Caco-2 (cell line): ENCODE measurements around the gene FAM124A. TPM values are rescaled to one million over a fixed set of nuclear protein-coding genes. Genes with fewer than 3 reads are reported as not detected.

Source experiments
- BruUV-seq: library from RNA; stranded (reverse); fragments of 400-500 nt; replicated peaks from 2 replicates; lab custom pipeline; 2021; lab: Mats Ljungman, UMichigan
- CTCF ChIA-PET: fragments of 300-600 bp; sonication (Branson Sonifier 250); formaldehyde crosslinking; loops from one replicate; lab custom pipeline; 2022; ENCODE audit warnings: antibody characterized with exemption; lab: Charles Lee
- POLR2A ChIA-PET: fragments of 300-600 bp; sonication (Branson Sonifier 250); formaldehyde crosslinking; loops from one replicate; lab custom pipeline; 2022; ENCODE audit warnings: antibody characterized with exemption; lab: Charles Lee
- DNase-seq, 2 experiments: peaks; one replicate each; pipeline versions ENCODE4 v3.0.0 to v3.0.0-alpha.2; 2020 to 2022
- H3K27me3 ChIP-seq: replicated peaks from 2 replicates; pipeline ENCODE4 v1.6.0; 2011; ENCODE audit warnings: low read length; ENCODE audit not compliant: control insufficient read depth, insufficient read depth
- H3K36me3 ChIP-seq: 2 replicates; pipeline ENCODE4 v1.5.1; 2011; ENCODE audit warnings: low read length; ENCODE audit not compliant: control insufficient read depth, insufficient read depth
- H3K4me1 ChIP-seq: fragments of 250-450 bp; sonication (Bioruptor Pico); 2 replicates; pipeline ENCODE4 v1.5.1; 2020; ENCODE audit warnings: mild to moderate bottlenecking
- H3K4me3 ChIP-seq: 2 replicates; pipeline ENCODE4 v1.5.1; 2011; ENCODE audit warnings: low read depth, mild to moderate bottlenecking, control low read depth, low read length
- H3K9me3 ChIP-seq: fragments of 250-450 bp; sonication (Bioruptor Pico); 2 replicates; pipeline ENCODE4 v1.5.1; 2020; ENCODE audit warnings: mild to moderate bottlenecking, moderate library complexity
- H3K27ac Mint-ChIP-seq: one replicate; pipeline ENCODE4 v1.8.0; 2022; ENCODE audit warnings: mixed read lengths; ENCODE audit not compliant: unreplicated experiment
- H3K27me3 Mint-ChIP-seq: one replicate; pipeline ENCODE4 v1.8.0; 2022; ENCODE audit warnings: mixed read lengths; ENCODE audit not compliant: insufficient read depth, unreplicated experiment
- H3K36me3 Mint-ChIP-seq: one replicate; pipeline ENCODE4 v1.8.0; 2022; ENCODE audit warnings: mild to moderate bottlenecking, mixed read lengths; ENCODE audit not compliant: insufficient read depth, unreplicated experiment
- H3K4me1 Mint-ChIP-seq: one replicate; pipeline ENCODE4 v1.8.0; 2022; ENCODE audit warnings: low read depth, mixed read lengths; ENCODE audit not compliant: unreplicated experiment
- H3K4me3 Mint-ChIP-seq: one replicate; pipeline ENCODE4 v1.8.0; 2022; ENCODE audit warnings: mild to moderate bottlenecking, moderate library complexity, mixed read lengths; ENCODE audit not compliant: unreplicated experiment
- H3K9me3 Mint-ChIP-seq: one replicate; pipeline ENCODE4 v1.8.0; 2022; ENCODE audit warnings: mixed read lengths; ENCODE audit not compliant: unreplicated experiment
- CTCF ChIP-seq, 2 experiments: fragments of 200-600 bp in 1 of 2; IDR thresholded peaks; 1 replicate in 1 of 2; 2 replicates in 1 of 2; pipeline versions ENCODE4 v1.5.1 to v1.8.0; 2011 to 2022; ENCODE audit warnings: antibody characterized with exemption in 1 of 2, control low read depth in 1 of 2, inconsistent platforms in 1 of 2, low read depth in 1 of 2, low read length in 1 of 2, mild to moderate bottlenecking in 1 of 2, moderate library complexity in 1 of 2; ENCODE audit not compliant: insufficient read depth in 1 of 2, severe bottlenecking in 1 of 2, unreplicated experiment in 1 of 2
- intact Hi-C: fragments of 100-400 bp; cut with micrococcal nuclease; formaldehyde crosslinking; loops from one replicate; pipeline ENCODE4 v1.10.0; 2022; ENCODE audit not compliant: unreplicated experiment
- total RNA-seq: library from RNA; stranded (reverse); gene quantifications from 2 replicates; pipeline ENCODE4 v1.2.3, GENCODE V29; 2022

FAM124A gene
- total RNA-seq, 1 experiment from 2014 or later: 0.52 TPM

- Mint-ChIP-seq H3K4me1 (no peaks in the 10 kb centered on the region), H3K27me3 (no peaks in the 10 kb centered on the region), H3K4me3 (no peak overlapping the region), H3K9me3 (no peaks in the 10 kb centered on the region), H3K27ac (no peak overlapping the region), H3K36me3 (no peaks in the 10 kb centered on the region)
- H3K36me3 ChIP-seq: no peaks in the 10 kb centered on the region
- CTCF ChIA-PET: no interaction called here
- H3K27me3 ChIP-seq: peaks cover 1% of the 10 kb centered on the region; the same call in 1 of the 2 replicates
- no peaks in the 10 kb centered on the region for H3K4me1 ChIP-seq
- no TSS peak for BruUV-seq
- intact Hi-C loops: no loop called here
- TF ChIP-seq CTCF (IDR thresholded peaks at IDR 0.05; ENCODE audit: insufficient read depth in 1 of 2, low read depth in 1 of 2, low read length in 1 of 2, severe bottlenecking in 1 of 2, unreplicated experiment in 1 of 2): no peak
- POLR2A ChIA-PET: no interaction called here
- H3K9me3 ChIP-seq: no peaks in the 10 kb centered on the region
- no peak overlapping the region for H3K4me3 ChIP-seq
- DNase-seq: no peak
These were observed 21.6 kb downstream of the FAM124A start for GRCh38 chr13:51243832-51244231.

GRCh38 chr13:51244637-51245405, 22.6 kb downstream of the FAM124A start:
- Histone ChIP-seq H3K36me3 (no peaks in the 10 kb centered on the region), H3K9me3 (no peaks in the 10 kb centered on the region), H3K27me3 (peaks cover 1% of the 10 kb centered on the region; the same call in 1 of the 2 replicates), H3K4me3 (no peak overlapping the region), H3K4me1 (no peaks in the 10 kb centered on the region)
- ChIA-PET POLR2A (no interaction called here), CTCF (no interaction called here)
- BruUV-seq: TSS peak; percentile 69
- no peak overlapping the region for H3K4me3 Mint-ChIP-seq
- H3K27ac Mint-ChIP-seq: no peak overlapping the region
- no peaks in the 10 kb centered on the region for H3K4me1 Mint-ChIP-seq
- no peak for TF ChIP-seq CTCF (IDR thresholded peaks at IDR 0.05; ENCODE audit: insufficient read depth in 1 of 2, low read depth in 1 of 2, low read length in 1 of 2, severe bottlenecking in 1 of 2, unreplicated experiment in 1 of 2)
- no peaks in the 10 kb centered on the region for H3K36me3 Mint-ChIP-seq
- H3K27me3 Mint-ChIP-seq: no peaks in the 10 kb centered on the region
- DNase-seq: no peak
- H3K9me3 Mint-ChIP-seq: no peaks in the 10 kb centered on the region
- intact Hi-C loops: no loop called here

- Mint-ChIP-seq H3K27me3 (no peaks in the 10 kb centered on the region), H3K4me1 (no peaks in the 10 kb centered on the region), H3K4me3 (no peak overlapping the region), H3K9me3 (no peaks in the 10 kb centered on the region), H3K36me3 (no peaks in the 10 kb centered on the region), H3K27ac (no peak overlapping the region)
- ChIA-PET POLR2A (no interaction called here), CTCF (no interaction called here)
- intact Hi-C loops: no loop called here
- Histone ChIP-seq H3K36me3 (no peaks in the 10 kb centered on the region), H3K4me3 (no peak overlapping the region), H3K27me3 (peaks cover 1% of the 10 kb centered on the region; the same call in 1 of the 2 replicates), H3K4me1 (no peaks in the 10 kb centered on the region), H3K9me3 (no peaks in the 10 kb centered on the region)
- BruUV-seq: no TSS peak
- DNase-seq: no peak
- TF ChIP-seq CTCF (IDR thresholded peaks at IDR 0.05; ENCODE audit: insufficient read depth in 1 of 2, low read depth in 1 of 2, low read length in 1 of 2, severe bottlenecking in 1 of 2, unreplicated experiment in 1 of 2): no peak
These were observed 23.4 kb downstream of the FAM124A start for GRCh38 chr13:51245583-51245982.
